K562 (cell line): Measurements from ENCODE around the gene VSIG10L. TPM values are rescaled to one million over a fixed set of nuclear protein-coding genes. Genes with fewer than 3 reads are reported as not detected.

Experiments used
- AFF1 ChIP-seq, 2 experiments: fragments of 450-650 bp; IDR thresholded peaks; 2 replicates each; pipeline ENCODE4 v1.6.1; 2018; ENCODE audit warnings: mild to moderate bottlenecking in 2 of 2, low read depth in 1 of 2; ENCODE audit not compliant: partially characterized antibody in 2 of 2
- BDP1 ChIP-seq: IDR thresholded peaks from 3 replicates; pipeline ENCODE4 v1.6.1; 2011; ENCODE audit not compliant: insufficient read length, insufficient read depth
- CHD1 ChIP-seq: fragments of 200-600 bp; sonication (generic); IDR thresholded peaks from one replicate; pipeline ENCODE4 v1.6.1; 2012; ENCODE audit warnings: mild to moderate bottlenecking, moderate library complexity, low read length, inconsistent platforms
- CTCFL ChIP-seq: IDR thresholded peaks from 2 replicates; pipeline ENCODE4 v1.6.1; 2011; ENCODE audit warnings: borderline replicate concordance, low read depth, mild to moderate bottlenecking, moderate library complexity, low read length; ENCODE audit not compliant: insufficient read depth, poor library complexity, severe bottlenecking
- E2F4 ChIP-seq: sonication (generic); formaldehyde crosslinking; IDR thresholded peaks from 2 replicates; pipeline ENCODE4 v1.8.0; 2022; ENCODE audit warnings: mild to moderate bottlenecking, low read depth, missing genetic modification reagents
- IRF1 ChIP-seq: sonication (generic); formaldehyde crosslinking; IDR thresholded peaks from 2 replicates; pipeline ENCODE4 v1.8.0; 2022; ENCODE audit warnings: missing genetic modification reagents, mild to moderate bottlenecking, borderline replicate concordance
- MCM2 ChIP-seq: fragments of 450-650 bp; IDR thresholded peaks from 2 replicates; pipeline ENCODE4 v1.6.1; 2017; ENCODE audit warnings: low read depth, mild to moderate bottlenecking
- MNT ChIP-seq, 2 experiments: fragments of 450-650 bp; conservative IDR thresholded peaks; 2 replicates each; pipeline ENCODE4 v1.6.1; 2017; ENCODE audit warnings: mild to moderate bottlenecking in 2 of 2, moderate library complexity in 2 of 2
- PTTG1 ChIP-seq: fragments of 450-650 bp; IDR thresholded peaks from 2 replicates; pipeline ENCODE4 v1.6.1; 2016; ENCODE audit warnings: low read depth, mild to moderate bottlenecking, missing genetic modification characterization, missing compliant biosample characterization
- RHOXF2B ChIP-seq: fragments of 250-450 bp; sonication (Bioruptor Pico); conservative IDR thresholded peaks from 2 replicates; pipeline ENCODE4 v1.5.1; 2021
- SETDB1 ChIP-seq: IDR thresholded peaks from one replicate; pipeline ENCODE4 v1.6.1; 2012; ENCODE audit warnings: low read length, control low read depth, inconsistent platforms
- STAT5B ChIP-seq: fragments of 250-450 bp; sonication (Bioruptor Pico); IDR thresholded peaks from 2 replicates; pipeline ENCODE4 v1.8.0; 2021; ENCODE audit warnings: mild to moderate bottlenecking, inconsistent platforms
- TARDBP ChIP-seq: fragments of 450-650 bp; IDR thresholded peaks from 2 replicates; pipeline ENCODE4 v1.6.1; 2016
- ZNF165 ChIP-seq: fragments of 250-450 bp; sonication (Bioruptor Pico); IDR thresholded peaks from 2 replicates; pipeline ENCODE4 v1.4.0; 2020; ENCODE audit warnings: borderline replicate concordance
- ZNF785 ChIP-seq: fragments of 250-450 bp; sonication (Bioruptor Pico); IDR thresholded peaks from 2 replicates; pipeline ENCODE4 v1.4.0; 2020; ENCODE audit warnings: mild to moderate bottlenecking
- ZSCAN32 ChIP-seq: fragments of 450-650 bp; formaldehyde crosslinking; IDR thresholded peaks from 2 replicates; pipeline ENCODE4 v1.4.0; 2020; ENCODE audit warnings: mild to moderate bottlenecking, moderate library complexity
- polyA plus RNA-seq, 8 experiments: library from polyadenylated mRNA; depleted of rRNA in 4 of 8; stranded (reverse) in 5 of 8; unstranded in 3 of 8; fragments of >200 nt; fragmentation: Nextera tagmentation in 2 of 8; fragmentation: Illumina TruSeq in 1 of 8; extraction: Ambion mirVana in 2 of 8; extraction: Trizol in 1 of 8; gene quantifications; 2 replicates each; pipeline versions ENCODE4 v1.2.1 to v1.2.3, GENCODE V29; 2011 to 2014; ENCODE audit warnings: inconsistent platforms in 1 of 8, missing spikeins in 1 of 8
- total RNA-seq, 7 experiments: library from RNA; depleted of rRNA in 6 of 7; stranded (reverse); fragments of >200 nt in 6 of 7; fragmentation: Illumina TruSeq in 2 of 7; extraction: Trizol in 2 of 7; gene quantifications; 2 replicates each; pipeline versions ENCODE4 v1.2.1 to v1.2.3, GENCODE V29; 2011 to 2021; ENCODE audit warnings: low replicate concordance in 1 of 7
- TF ChIP-seq, protein P1 (sequence below): sonication (generic); IDR thresholded peaks from 2 replicates; pipeline ENCODE4 v1.6.1; 2016

The VSIG10L gene
- total and polyA plus RNA-seq, 9 of the 15 experiments (the other 6 are each of a cell fraction or from before 2014, with no cell fraction given), result 1.1 to 7.6 (median 2.2) TPM

DNA sequence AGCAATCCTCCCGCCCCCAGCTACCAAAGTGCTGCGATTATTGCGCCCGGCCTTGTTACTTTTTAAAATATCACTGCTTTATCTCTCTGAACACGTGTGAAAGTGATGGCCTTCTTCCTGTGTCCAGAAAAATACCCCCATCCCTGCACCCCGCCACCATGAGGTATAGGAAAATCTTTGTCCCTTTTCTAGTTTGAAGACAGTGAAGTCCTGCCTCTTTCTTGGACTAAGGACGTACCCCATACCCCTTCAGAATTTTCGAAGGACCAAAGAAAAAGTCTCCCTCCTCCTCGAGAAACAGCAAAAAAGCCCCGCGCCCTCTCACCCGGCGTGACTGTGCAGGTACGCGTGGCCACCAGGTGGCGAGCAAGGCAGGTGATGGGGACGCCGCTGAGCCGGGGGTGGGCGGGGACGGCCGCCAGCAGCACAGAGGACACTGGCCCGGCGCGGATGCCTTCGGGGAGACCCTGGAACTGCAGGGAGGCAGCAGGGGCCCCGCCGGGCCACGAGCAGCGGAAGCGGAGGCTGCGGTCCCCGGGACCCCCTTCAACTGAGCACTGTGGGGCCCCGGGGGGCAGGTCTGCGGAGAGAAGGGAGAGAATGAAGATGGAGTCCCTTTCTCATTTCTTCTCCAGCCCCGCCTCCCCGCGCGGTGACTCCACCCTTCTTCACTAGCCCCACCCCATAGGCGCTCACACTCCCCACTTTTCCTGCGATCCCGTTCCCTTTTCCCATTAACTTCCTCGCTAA is 3.2 kb downstream of the VSIG10L start (continued):
- TF ChIP-seq CHD1 (no peak), MNT (conservative IDR thresholded peaks at IDR 0.05) (peak; percentile 85 to 88), AFF1 (IDR thresholded peaks at IDR 0.05; ENCODE audit: low read depth in 1 of 2, partially characterized antibody in 2 of 2) (no peak), CTCFL (no peak), IRF1 (CRISPR knock-in tag) (no peak), ZNF785 (CRISPR knock-in tag) (no peak), ZNF165 (no peak), PTTG1 (no peak), STAT5B (CRISPR knock-in tag) (no peak), RHOXF2B (CRISPR knock-in tag) (no peak), BDP1 (no peak), ZSCAN32 (no peak), E2F4 (CRISPR knock-in tag) (no peak), SETDB1 (no peak), TARDBP (peak; percentile 52; the same call in 1 of the 2 replicates), MCM2 (no peak)
- TF ChIP-seq, protein P1, sequence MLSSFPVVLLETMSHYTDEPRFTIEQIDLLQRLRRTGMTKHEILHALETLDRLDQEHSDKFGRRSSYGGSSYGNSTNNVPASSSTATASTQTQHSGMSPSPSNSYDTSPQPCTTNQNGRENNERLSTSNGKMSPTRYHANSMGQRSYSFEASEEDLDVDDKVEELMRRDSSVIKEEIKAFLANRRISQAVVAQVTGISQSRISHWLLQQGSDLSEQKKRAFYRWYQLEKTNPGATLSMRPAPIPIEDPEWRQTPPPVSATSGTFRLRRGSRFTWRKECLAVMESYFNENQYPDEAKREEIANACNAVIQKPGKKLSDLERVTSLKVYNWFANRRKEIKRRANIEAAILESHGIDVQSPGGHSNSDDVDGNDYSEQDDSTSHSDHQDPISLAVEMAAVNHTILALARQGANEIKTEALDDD, result no peak
